Measurements from ENCODE around the gene SNTA1.
"Not testable (repeated sequence)": the region's sequence is repeated elsewhere in the genome, so short reads cannot be mapped to it uniquely, and the experiment has no call there.

The SNTA1 gene

DNA sequence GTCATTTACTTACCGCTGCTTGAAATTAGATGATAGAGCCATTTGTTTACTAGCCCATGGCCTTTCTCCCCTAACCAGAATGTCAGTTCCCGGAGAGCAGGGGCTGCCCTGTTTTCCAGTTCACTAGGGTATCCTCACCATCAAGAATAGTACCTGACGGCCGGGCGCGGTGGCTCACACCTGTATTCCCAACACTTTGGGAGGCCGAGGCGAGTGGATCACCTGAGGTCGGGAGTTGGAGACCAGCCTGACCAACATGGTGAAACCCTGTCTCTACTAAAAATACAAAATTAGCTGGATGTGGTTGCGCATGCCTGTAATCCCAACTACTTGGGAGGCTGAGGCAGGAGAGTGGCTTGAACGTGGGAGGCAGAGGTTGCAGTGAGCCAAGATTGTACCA, 19.7 kb downstream of the SNTA1 start:
- not testable (repeated sequence) for DNase-seq

DNA sequence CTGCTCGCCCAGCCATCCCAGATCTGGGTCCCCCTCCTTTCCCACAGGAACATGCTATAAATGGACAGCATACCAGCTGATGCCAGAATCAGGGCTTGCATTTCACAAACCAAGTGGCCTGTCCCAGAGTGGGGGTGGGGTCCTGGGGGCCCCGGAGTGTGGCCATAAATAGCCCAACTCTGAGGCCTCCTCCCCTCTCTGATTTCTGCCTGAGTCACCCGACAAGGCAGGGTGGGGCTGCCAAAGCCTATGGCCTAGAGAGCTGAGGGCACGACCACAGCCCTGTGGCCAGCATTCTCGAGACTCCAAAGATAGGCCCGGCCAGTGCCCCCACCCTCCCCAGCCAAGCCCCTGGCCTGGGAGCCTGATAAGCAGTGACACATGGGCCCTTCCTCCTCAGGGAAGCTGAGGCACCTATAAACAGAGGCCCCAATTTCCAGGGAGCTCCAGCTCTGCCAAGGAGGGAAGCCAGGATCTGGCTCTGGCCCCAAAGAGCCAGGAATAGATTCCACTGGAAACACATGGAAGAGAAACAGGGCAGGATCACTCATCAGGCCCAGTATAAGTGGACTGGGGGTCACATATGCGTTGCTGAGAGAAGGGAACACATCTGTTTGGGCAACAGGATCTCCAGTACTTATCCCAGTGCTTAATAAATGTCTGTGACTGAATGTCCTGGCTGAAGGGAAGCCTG, 20.3 kb downstream of the SNTA1 start:
- no peak for DNase-seq

DNA sequence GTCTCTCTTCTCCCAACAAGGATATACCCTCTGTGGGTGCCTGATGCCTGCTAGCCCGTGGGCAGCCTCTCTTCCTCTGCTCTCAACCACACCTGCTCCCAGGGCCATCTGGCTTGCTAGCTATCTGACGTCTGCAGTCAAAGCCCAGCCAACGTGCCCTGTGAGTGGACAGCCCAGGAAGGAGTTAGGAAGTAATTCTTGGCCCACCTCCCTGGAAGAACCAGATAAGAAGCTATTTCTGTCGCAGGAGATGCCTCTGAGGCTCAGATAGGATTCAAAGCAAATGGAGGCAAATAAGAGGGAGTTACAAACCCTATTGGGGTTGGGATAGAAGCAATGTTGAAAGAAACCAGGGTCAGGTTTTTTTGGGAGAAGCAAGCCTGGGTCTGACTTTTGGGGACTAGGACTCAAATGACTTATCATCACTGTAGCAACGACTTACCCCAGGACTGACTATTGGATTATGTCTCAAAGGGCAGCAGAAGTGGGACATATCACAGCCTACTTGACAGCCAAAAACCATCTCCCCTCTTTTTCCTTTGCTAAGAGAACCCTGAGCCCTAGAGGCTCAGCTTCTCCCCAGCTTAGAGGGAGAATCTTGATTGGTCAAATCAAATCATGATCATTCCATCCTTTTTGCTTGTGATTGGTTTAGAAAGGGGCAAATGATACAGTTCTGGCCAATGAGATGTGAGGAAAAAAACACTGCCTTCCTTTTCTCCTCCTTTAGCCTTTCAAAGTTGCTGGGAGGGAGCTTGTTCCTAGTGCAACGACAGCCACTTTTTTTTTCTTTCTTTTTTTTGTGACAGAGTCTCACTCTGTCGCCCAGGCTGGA, 24.2 kb downstream of the SNTA1 start:
- DNase-seq, result no peak

DNA sequence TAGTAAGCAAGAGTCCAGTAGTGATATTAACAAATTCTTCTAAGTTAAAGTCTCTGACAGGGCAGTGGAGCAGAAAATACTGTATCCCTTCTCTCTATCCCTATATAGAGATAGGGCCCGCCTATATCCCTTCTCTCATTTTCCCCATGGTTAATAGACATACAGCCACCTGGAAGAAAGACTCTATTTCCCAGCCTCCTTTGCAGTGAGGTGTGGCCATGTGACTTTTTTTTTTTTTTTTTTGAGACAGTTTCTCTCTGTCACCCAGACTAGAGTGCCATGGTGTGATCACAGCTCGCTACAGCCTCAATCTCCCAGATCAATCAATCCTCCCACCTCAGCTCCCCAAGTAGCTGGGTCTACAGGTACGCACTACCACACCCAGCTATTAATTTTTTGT, 25.5 kb downstream of the SNTA1 start:
- no peak for DNase-seq

DNA sequence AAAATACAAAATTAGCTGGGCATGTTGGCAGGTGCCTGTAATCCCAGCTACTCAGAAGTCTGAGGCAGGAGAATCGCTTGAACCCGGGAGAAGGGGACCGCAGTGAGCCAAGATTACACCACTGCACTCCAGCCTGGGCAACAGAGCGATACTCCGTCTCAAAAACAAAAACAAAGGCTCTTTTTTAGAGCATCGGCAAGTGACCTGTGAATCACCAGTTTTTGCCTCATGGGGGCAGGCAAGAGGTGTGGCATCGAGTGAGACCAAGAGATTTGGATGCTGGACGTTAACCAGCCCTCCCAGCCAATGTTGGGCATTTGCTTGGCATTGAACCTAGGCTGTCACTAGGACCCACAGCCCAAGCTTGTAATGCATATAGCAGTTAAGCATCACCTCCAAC, 27.6 kb downstream of the SNTA1 start:
- no peak for DNase-seq

DNA sequence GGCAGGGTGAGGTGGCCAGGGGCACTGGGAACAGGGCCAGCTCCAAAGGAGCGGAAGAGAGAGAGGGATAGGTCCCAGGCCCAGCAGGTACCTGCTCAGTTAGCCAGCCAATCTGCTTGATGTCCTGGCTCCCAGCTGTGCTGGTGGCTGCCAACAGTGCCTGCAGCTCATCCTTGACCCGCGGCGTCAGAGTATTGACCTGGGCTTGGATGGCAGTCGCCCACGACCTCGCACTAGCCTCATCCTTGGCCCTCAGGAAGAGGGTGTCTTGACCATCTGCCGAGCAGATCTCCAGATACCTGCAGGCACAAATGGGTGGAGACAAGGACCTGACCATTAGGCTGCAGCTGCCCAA, 31.1 kb downstream of the SNTA1 start:
- DNase-seq, result no peak

DNA sequence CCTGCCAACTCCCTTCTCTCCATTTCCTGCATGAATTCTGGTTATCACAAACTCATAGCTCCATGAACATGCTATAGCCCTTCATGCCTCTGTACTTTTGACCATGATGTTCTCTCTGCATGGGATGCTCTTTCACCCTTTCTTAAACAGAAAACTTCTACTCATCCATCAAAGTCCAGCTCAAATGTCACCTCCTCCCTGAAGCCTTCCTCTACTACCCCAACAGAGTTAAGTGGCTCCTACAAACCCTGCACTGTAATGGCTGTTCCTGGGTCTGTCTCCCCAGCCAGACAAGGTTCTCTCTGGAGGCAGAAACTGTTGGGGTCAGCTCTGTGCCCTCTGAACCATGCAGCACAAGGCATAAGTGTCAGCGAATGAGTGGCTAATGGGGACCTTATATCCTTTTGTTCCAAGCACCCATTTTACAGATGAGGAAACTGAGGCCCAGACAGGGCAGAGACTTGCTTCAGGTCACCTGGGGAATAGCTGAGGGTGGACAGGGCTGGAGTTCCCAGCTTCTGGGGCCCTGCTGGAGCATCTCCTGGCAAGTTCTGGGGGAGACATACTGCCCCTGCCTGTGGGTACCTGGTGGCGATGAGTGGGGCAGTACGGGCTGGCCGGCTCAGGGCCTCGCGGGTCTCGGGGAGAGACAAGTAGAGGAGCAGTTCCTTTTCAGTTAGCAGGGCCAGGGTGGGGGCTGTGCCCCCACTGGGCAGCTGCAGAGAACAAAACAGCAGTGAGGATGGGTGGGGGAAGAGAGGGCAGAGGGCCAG, 31.7 kb downstream of the SNTA1 start:
- no peak for DNase-seq

DNA sequence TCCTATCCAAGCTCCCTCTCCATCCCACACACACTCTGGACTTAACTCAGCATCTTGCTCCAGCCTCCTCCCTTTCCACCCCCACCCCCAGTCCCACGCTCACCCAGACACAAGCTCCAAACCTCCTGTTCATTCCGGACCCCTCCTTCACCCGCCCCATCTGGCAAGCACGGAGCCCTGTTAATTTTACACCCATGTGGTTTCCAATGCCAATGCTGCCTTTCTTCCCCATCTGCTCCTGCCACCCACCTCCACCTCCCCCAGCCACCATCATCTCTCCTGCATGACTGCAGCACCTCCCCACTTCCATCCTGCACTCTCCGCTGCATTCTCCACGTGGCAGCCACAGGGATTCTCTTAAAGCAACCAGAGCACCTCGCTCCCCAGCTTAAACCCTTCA, 32.3 kb downstream of the SNTA1 start:
- DNase-seq, result no peak

DNA sequence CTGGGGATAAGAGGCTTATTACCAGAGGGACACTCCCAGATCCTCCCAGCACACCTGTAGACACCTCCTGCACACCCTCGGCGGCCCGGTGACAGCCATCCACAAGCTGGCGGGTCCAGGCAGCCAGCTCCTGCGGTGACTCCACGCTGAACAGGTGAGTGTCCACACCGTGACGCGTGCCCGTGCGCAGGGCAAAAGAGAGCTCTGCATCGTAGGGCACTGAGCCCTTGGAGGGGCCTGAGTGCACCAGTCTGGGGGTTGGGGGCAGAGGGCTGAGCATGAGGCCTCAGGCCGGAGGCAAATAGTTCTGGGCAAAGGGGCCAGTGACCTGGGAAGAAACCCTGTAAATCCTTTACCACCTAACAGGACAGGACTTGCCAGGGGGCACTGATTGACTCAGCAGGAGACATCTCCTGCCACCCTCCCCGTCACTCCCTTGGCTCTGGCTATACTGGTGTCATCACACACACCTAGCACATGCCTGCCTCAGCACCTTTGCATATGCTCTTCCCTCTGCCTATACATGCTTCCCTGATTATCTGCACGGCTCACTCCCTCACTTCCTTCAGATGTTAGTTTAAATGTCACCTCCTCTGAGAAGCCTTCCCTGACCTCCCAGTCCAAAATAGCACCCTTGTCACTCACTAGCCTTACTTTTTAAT, 33.4 kb downstream of the SNTA1 start:
- no peak for DNase-seq

DNA sequence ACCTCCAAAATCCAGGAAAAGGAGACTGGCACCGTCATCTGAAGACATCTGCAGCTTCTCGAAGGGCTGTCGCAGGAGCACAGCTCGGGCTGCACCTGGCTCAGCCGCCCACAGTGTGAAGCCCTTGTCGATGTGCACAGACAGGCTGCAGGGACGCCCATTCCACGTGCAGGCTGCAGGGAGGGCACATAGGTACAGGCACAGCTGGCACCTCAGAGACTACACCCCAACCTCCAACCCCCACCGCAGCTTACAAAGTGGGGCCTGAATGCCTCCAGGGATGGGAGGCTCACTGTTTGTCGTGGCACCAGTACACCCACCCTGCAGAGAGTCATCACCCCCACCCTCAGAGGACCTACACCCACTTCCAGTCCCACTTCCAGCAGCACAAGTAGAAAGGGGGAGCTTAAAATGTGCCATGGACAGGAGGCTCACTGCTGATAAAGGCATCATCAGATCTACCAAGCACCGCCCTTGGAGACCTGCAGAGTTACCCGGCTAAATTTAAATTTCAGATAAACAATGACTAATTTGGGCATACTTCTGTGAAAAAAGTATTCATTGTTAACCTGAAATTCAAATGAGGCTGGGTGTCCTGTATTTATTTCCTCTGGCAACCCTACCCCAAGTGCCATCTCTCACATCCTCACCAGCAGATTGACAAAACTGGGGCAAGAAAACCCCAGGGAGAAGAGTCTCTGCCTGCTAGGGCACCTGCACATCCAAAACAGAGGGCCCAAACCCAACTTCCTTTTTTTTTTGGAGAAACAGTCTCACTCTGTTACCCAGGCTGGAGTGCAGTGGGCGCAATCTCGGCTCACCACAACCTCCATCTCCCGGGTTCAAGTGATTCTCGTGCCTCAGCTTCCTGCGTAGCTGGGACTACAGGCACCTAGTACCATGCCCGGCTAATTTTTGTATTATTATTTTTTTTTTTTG, 34.6 kb downstream of the SNTA1 start:
- no peak for DNase-seq

DNA sequence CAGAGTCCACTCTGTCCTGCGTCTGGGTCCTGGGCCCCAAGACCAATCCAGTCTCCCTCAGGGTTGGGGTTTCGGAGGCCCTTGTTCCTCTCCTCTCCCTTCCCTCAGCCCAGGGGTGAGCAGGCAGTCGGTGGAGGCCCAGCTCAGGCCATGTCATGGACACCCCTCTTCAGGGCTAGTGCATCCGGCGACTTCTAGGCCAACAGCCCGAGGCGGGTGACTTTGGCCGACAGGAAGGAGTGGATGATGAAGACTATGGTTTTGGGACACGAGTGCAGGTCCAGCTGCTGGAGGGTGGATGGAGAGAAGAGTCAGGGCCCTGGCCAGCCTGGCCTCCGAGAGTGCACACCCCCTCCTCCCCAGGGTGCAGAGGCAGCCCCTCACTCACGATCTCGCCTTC, 35.2 kb downstream of the SNTA1 start:
- DNase-seq, result no peak

DNA sequence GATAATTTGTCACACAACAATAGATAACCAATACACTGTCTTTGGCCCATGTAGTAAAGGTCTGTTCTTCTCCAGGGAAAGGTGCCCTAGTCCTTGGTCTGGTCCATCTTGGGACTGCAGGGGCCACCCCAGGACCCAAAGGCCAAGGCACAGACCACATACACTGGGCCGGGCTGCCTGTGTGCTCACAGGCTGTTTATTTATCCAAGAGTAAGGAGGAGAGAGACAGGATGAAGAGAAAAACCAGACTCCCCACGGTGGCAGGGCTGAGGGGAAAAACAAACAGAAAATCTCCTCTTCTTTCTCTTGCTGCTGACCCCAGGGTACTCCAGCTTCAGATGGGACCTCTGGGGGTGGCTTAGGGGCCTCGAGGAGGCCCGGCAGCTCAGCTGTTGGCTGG, 35.8 kb downstream of the SNTA1 start:
- DNase-seq, result no peak

DNA sequence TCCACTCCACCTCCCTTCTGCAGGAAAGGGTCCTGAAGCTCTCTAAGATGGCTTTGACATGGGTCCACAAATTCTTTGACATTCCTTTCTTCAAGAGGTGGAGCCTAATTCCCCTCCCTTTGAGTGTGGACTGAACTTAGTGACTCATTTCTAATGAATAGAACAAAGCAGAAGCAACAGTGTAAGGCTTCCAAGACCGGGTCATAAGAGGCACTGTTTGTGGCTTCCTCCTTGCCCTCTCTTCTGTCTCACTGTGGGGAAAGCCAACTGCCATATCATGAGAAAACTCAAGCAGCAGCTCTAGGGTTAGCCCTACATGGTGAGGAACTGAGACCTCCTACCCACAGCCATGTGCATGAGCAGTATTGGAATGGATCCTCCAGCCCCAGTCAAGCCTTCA, 36.3 kb downstream of the SNTA1 start:
- DNase-seq, result no peak

DNA sequence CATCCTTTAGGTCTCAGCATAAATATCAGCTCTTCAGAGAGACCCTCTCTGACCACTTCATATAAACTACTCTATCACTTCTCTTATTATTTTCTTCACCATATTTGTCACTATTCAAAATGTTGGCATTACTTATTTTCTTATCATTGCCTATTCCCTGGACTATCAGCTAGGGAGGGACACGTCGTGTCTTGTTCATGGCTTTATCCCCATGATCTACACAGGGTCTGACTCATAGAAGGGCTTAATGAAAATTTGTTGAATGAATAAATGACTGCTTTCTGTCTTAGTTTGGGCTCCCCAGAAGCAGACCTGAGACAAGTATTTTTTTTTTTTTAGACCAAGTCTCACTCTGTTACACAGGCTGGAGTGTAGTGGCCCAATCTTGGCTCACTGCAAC, 39.3 kb downstream of the SNTA1 start:
- DNase-seq, result no peak

DNA sequence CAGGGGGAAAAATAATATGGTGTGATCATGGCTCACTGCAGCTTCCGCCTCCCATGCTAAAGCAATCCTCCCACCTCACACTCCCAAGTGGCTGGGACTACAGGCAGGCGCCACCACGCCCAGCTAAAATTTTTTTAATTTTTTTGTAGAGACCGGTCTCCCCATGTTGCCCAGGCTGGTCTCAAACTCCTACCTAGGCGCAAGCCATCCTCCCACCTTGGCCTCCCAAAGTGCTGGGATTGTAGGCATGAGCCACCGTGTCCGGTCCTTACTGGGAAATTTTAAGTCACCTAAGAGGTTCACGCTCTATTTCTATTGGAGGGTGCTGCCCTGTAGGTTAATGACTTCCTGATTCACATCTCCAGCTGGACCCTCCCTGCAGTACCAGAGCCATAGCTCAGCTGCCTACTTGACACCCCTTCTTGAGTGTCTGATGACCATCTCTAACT, 41.6 kb downstream of the SNTA1 start:
- DNase-seq, result no peak

DNA sequence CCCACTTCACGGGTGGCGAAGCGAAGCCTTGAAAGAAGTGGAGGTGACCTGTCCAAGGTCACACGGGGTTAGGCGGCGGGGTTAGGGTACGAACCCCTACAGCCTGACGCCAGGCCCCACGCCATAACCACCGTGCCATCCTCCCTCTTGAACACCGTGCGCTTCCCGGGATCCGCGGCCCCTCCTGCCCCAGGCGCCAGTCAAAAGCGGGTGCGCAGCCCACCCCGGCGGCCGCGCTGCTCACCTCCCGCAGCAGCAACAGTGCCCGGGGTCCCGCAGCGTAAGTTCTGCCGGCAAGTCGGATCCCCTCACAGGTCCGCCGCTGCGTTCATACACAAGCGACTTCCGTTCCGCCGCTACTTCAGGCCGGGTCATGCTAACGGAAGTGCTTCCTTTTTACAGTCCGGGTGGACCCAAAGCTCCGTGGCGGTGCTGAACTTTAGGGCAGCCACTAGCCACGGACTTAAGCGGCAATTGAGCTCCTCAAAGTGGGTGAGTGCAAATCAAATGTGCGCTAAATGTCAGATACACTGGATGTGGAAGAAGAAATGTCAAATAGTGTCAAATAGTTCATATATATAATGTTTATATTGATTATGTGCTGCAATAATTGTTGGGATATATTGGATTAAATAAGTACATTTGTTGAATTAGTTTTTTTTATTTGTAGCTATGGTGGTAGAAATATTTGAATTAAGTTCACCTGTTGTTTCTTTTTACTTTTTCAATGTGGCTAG, 42.2 kb downstream of the SNTA1 start, which contains the start of gene CDK5RAP1:
Gene CDK5RAP1 (minus strand): TSS at position 336 of the 737 bp plus-strand sequence. CDS start 4,455 bp downstream, outside the sequence.
- peak; percentile 54 for DNase-seq

DNA sequence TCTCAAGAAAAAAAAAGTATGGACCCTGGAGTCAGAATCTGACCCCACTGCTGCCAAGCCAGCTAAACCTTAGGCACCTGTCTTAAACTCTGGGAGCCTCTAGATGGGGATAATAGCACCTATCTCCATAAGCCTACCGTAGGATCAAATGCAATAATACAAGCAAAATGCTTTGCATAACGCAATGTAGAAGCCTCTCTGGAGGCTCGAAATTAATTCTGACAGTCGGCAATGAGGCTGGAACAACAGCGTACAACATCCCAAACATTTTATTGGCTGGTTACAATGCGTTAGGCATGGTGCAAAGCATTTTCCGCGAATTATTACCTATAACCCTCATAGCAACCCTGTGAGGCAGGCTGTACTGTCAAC, 42.8 kb downstream of the SNTA1 start:
- DNase-seq, result no peak

DNA sequence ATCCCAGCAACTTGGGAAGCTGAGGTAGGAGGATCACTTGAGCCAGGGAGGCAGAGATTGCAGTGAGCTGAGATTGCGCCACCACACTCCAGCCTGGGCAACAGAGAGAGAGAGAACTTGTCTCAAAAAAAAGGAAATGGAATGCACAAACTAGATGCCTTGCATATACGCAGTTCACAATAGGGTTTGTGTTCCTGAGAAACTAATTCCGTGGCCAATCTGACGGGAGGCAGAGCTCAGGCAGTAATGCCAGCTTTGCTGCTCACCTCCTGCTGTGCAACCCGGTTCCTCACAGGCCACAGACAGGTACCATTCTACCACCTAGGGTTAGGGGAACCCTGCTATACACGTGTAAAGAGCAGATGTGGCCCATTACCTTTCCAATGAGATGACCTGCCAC, 43.6 kb downstream of the SNTA1 start:
- no peak for DNase-seq

DNA sequence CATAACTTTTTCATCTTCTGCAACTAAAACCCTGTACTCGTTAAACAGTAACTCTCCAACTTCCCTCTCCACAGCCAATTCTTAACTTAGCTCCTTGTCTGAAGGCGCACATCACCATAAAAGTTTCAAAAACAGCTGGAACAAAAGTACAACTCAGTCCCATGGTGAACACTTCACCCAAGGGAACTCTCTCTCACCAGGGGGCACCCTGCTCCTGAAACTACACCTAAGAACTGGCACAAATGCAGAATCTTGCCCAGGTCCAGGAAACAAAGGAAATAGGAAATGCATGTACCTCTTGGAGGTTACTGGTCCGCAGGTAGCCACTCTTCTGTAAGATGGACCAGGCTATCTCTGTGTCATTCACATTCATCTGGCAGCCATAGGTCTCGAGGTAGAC, 48.8 kb downstream of the SNTA1 start:
- DNase-seq, result no peak

DNA sequence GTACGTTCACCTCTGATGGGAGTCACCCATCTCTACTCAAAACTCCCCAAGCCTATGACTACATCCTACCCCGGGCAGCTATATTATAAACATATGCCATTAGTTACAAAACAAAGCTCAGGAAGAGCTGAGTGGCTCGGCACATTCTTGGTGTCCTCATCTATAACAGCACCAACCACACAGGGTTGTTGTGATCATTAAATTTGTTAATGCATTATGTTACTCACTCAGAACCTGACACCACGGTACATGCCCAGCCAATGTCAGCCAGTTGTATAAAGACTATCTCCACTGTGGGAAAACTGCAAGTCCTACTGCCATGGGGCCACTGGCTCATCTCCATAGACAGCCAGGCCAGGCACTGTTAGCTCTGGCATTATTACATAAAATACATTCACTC, 50.0 kb downstream of the SNTA1 start:
- DNase-seq, result no peak

DNA sequence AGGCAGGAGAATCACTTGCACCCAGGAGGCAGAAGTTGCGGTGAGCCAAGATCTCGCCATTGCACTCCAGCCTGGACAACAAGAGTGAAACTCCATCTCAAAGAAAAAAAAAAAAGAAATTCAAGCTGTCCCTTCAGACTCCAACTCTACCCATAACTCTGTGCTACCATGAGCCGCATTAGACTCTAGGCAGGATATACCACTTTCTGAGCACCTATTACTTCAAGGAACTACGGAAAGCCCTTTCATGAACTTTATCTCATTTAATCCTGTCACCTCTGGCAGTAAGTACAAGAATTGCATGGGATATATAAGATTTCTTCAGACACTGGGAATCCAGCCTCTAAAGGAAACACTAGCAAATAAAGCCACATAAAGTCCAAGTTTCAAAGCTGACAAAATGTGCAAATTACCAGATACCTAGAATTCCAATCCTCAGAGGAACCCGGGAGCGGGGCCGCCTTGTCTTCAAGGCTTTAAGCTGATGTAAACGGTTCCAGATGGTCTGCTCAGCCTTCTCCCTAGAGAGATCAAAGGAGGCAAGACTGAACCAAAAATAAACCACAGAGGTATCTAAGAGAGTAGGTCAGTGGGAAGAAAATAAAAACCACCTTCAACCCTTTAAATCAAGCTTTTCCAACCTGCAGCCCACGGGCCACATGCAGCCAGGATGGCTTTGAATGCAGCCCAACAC, 51.7 kb downstream of the SNTA1 start:
- DNase-seq, result no peak

All from DMS79 (cell line).